ENCODE measurements around the gene KCNK13.

KCNK13 gene

GRCh38 chr14:90060312-90060964, 1.4 kb upstream of the KCNK13 start (continued):
- TF ChIP-seq TCF7L2 (IDR thresholded peaks at IDR 0.05; ENCODE audit: borderline replicate concordance, low read depth, low read length) (no peak), EGR2 (tag by site-specific recombination; IDR thresholded peaks at IDR 0.05; ENCODE audit: low read depth) (peak; percentile 98), INSM2 (tag by site-specific recombination; IDR thresholded peaks at IDR 0.05) (no peak), HOXD13 (CRISPR knock-in tag; IDR thresholded peaks at IDR 0.05; ENCODE audit: borderline replicate concordance) (no peak), ZNF768 (tag by site-specific recombination; IDR thresholded peaks at IDR 0.05) (no peak), ZNF830 (tag by site-specific recombination; IDR thresholded peaks at IDR 0.05; ENCODE audit: low read depth) (no peak), ZNF596 (tag by site-specific recombination; IDR thresholded peaks at IDR 0.05) (no peak), PRDM4 (tag by site-specific recombination; IDR thresholded peaks at IDR 0.05) (no peak), ZBTB48 (tag by site-specific recombination; IDR thresholded peaks at IDR 0.05) (no peak), IKZF3 (tag by site-specific recombination; IDR thresholded peaks at IDR 0.05) (no peak), ZSCAN30 (tag by site-specific recombination; IDR thresholded peaks at IDR 0.05) (peak; percentile 61; the same call in 1 of the 2 replicates), ZNF600 (tag by site-specific recombination; IDR thresholded peaks at IDR 0.05) (peak; percentile 98), ZNF792 (tag by site-specific recombination; IDR thresholded peaks at IDR 0.05) (no peak), ZNF544 (tag by site-specific recombination; IDR thresholded peaks at IDR 0.05) (no peak), SCRT1 (tag by site-specific recombination; IDR thresholded peaks at IDR 0.05; ENCODE audit: borderline replicate concordance) (0 out of 2 replicates have a peak, but pooled peaks have one; percentile 74), ZNF416 (tag by site-specific recombination; IDR thresholded peaks at IDR 0.05) (no peak), ZNF341 (tag by site-specific recombination; IDR thresholded peaks at IDR 0.05; ENCODE audit: low read depth) (no peak), GLI4 (tag by site-specific recombination; IDR thresholded peaks at IDR 0.05) (no peak), MEIS1 (CRISPR knock-in tag; IDR thresholded peaks at IDR 0.05; ENCODE audit: borderline replicate concordance) (no peak), CTCF (tag by site-specific recombination; IDR thresholded peaks at IDR 0.05) (peak; percentile 99), ZNF521 (tag by site-specific recombination; IDR thresholded peaks at IDR 0.05) (no peak), ZNF76 (tag by site-specific recombination; IDR thresholded peaks at IDR 0.05; ENCODE audit: borderline replicate concordance, low read depth) (peak; percentile 44; the same call in 1 of the 2 replicates), ZNF449 (tag by site-specific recombination; IDR thresholded peaks at IDR 0.05) (peak; percentile 57), ZNF513 (tag by site-specific recombination; IDR thresholded peaks at IDR 0.05) (no peak), ATF2 (tag by site-specific recombination; IDR thresholded peaks at IDR 0.05; ENCODE audit: low read depth) (no peak), ZNF211 (tag by site-specific recombination; IDR thresholded peaks at IDR 0.05; ENCODE audit: low read depth) (no peak), ZBTB20 (tag by site-specific recombination; IDR thresholded peaks at IDR 0.05) (peak; percentile 97), ZNF335 (tag by site-specific recombination; conservative IDR thresholded peaks at IDR 0.05) (no peak), ZNF2 (tag by site-specific recombination; IDR thresholded peaks at IDR 0.05) (peak; percentile 56; the same call in 1 of the 2 replicates), KLF8 (tag by site-specific recombination; IDR thresholded peaks at IDR 0.05) (peak; percentile 88; the same call in 1 of the 2 replicates)

All from HEK293 (cell line).